NB4 (cell line): ENCODE results near the gene LRRC4C.

Experiments used
- MAX ChIP-seq: IDR thresholded peaks from 2 replicates; pipeline ENCODE4 v1.6.1; 2011; ENCODE audit warnings: low read depth, low read length
- MYC ChIP-seq: IDR thresholded peaks from 2 replicates; pipeline ENCODE4 v1.6.1; 2011; ENCODE audit warnings: low read depth, low read length
- POLR2A ChIP-seq: IDR thresholded peaks from 2 replicates; pipeline ENCODE4 v1.6.1; 2011; ENCODE audit warnings: mild to moderate bottlenecking; ENCODE audit not compliant: insufficient read length; ENCODE audit errors: extremely low read depth
- TF ChIP-seq, protein P1 (sequence below): IDR thresholded peaks from one replicate; pipeline ENCODE4 v1.5.1; 2012; ENCODE audit warnings: low read depth, low read length

GRCh38 chr11:41431784-41432183, 27.7 kb downstream of the LRRC4C start:
- TF ChIP-seq, protein P1, sequence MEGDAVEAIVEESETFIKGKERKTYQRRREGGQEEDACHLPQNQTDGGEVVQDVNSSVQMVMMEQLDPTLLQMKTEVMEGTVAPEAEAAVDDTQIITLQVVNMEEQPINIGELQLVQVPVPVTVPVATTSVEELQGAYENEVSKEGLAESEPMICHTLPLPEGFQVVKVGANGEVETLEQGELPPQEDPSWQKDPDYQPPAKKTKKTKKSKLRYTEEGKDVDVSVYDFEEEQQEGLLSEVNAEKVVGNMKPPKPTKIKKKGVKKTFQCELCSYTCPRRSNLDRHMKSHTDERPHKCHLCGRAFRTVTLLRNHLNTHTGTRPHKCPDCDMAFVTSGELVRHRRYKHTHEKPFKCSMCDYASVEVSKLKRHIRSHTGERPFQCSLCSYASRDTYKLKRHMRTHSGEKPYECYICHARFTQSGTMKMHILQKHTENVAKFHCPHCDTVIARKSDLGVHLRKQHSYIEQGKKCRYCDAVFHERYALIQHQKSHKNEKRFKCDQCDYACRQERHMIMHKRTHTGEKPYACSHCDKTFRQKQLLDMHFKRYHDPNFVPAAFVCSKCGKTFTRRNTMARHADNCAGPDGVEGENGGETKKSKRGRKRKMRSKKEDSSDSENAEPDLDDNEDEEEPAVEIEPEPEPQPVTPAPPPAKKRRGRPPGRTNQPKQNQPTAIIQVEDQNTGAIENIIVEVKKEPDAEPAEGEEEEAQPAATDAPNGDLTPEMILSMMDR = peak; percentile 28
- TF ChIP-seq POLR2A (no peak), MAX (no peak), MYC (no peak)
